Memory B cell (primary cell): Measurements from ENCODE around the gene MTCP1.

Experiments
- ATAC-seq: fragments of 150-1000 bp; cut with Tn5 transposase; 2 replicates; pipeline ENCODE4 v1.10.0; 2021; ENCODE audit warnings: low read depth, mild to moderate bottlenecking, moderate library complexity
- DNase-seq, 2 donors: peaks; one replicate each; pipeline ENCODE4 v3.0.0; 2022; ENCODE audit warnings: low spot score in 2 of 2
- H3K27ac Mint-ChIP-seq: one replicate; pipeline ENCODE4 v1.8.0; 2022; ENCODE audit warnings: mild to moderate bottlenecking, moderate library complexity, mixed read lengths
- H3K27me3 Mint-ChIP-seq: one replicate; pipeline ENCODE4 v1.8.0; 2022; ENCODE audit warnings: mixed read lengths
- H3K36me3 Mint-ChIP-seq: one replicate; pipeline ENCODE4 v1.8.0; 2022; ENCODE audit warnings: mild to moderate bottlenecking, mixed read lengths
- H3K4me1 Mint-ChIP-seq: one replicate; pipeline ENCODE4 v1.8.0; 2022; ENCODE audit warnings: mixed read lengths
- H3K4me3 Mint-ChIP-seq: one replicate; pipeline ENCODE4 v1.8.0; 2022; ENCODE audit warnings: mild to moderate bottlenecking, moderate library complexity, mixed read lengths
- H3K9me3 Mint-ChIP-seq: one replicate; pipeline ENCODE4 v1.8.0; 2022; ENCODE audit warnings: mixed read lengths

The MTCP1 gene

DNA sequence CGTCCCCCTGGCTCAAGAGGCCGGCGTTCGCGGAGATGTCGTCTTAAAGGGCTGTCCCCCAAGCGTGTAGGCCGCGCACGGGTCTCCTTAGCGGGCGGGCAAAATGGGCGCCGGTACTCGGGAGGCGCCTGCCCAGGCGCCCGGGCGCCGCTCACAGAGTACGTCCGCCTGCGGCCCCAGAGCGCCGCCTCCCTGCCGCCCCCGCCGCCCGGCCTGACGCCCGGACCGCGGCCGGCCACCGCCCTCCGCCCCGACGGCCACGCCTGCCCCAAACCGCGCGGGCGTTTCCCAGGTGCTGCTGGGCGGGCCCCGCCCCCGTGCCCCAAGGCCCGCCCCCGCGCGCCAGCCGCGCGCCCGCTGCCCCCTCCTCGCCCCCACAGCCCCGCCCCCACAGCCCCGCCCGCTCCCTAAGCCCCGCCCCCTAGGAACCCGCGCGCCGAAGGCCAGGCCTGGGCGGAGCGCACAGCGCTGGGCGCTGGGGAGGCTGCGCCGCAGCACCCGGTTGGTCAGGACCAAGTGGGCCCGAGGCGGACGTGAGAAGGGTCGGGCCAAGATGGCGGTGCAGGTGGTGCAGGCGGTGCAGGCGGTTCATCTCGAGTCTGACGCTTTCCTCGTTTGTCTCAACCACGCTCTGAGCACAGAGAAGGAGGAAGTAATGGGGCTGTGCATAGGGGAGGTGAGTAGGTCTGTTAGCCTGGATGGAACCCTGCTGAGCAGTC is at the start of gene MTCP1, which contains the start of the genes BRCC3 and CMC4:
MTCP1 (minus strand) TSS at position 162 of the 719 bp plus-strand sequence. CDS start 5,126 bp downstream, outside the sequence.
BRCC3 (plus strand) TSS at position 534 of the 719 bp plus-strand sequence; CDS start at position 554, 20 bp downstream.
CMC4 (minus strand) TSS at position 162 of the 719 bp plus-strand sequence. CDS start 7,113 bp downstream, outside the sequence.
- Mint-ChIP-seq H3K9me3 (no peaks in the 10 kb centered on the region), H3K27me3 (no peaks in the 10 kb centered on the region), H3K36me3 (peaks cover 17% of the 10 kb centered on the region), H3K4me3 (peak within 1 kb of the TSS; percentile 90), H3K4me1 (peaks cover 29% of the 10 kb centered on the region), H3K27ac (peak within 1 kb of the TSS; percentile 93)
- DNase-seq (peak; percentile 65 to 74), ATAC-seq (peak; percentile 77)

- ATAC-seq (no peak), DNase-seq (no peak)
- no peaks in the 10 kb centered on the region for H3K27me3 Mint-ChIP-seq
- no peaks in the 10 kb centered on the region for H3K4me1 Mint-ChIP-seq
- H3K27ac Mint-ChIP-seq: no peak overlapping the region
- no peak overlapping the region for H3K4me3 Mint-ChIP-seq
- H3K36me3 Mint-ChIP-seq: peaks cover 19% of the 10 kb centered on the region
- H3K9me3 Mint-ChIP-seq: no peaks in the 10 kb centered on the region
Measured at GRCh38 chrX:155115174-155115819, 44.4 kb upstream of the MTCP1 start.

- DNase-seq (no peak), ATAC-seq (no peak)
- Mint-ChIP-seq H3K27me3 (no peaks in the 10 kb centered on the region), H3K4me3 (no peak overlapping the region), H3K4me1 (no peaks in the 10 kb centered on the region), H3K27ac (no peak overlapping the region), H3K36me3 (peaks cover 12% of the 10 kb centered on the region), H3K9me3 (no peaks in the 10 kb centered on the region)
Measured at GRCh38 chrX:155113097-155113496, 42.2 kb upstream of the MTCP1 start.

GRCh38 chrX:155112171-155112570 is 41.2 kb upstream of the MTCP1 start:
- DNase-seq (no peak), ATAC-seq (no peak)
- Mint-ChIP-seq H3K27ac (no peak overlapping the region), H3K36me3 (peaks cover 13% of the 10 kb centered on the region), H3K4me3 (no peak overlapping the region), H3K9me3 (no peaks in the 10 kb centered on the region), H3K27me3 (no peaks in the 10 kb centered on the region), H3K4me1 (no peaks in the 10 kb centered on the region)

GRCh38 chrX:155108427-155108826 is 37.5 kb upstream of the MTCP1 start:
- no peaks in the 10 kb centered on the region for H3K27me3 Mint-ChIP-seq
- no peak overlapping the region for H3K27ac Mint-ChIP-seq
- peaks cover 9% of the 10 kb centered on the region for H3K36me3 Mint-ChIP-seq
- DNase-seq (no peak), ATAC-seq (no peak)
- H3K9me3 Mint-ChIP-seq: no peaks in the 10 kb centered on the region
- H3K4me3 Mint-ChIP-seq: no peak overlapping the region
- no peaks in the 10 kb centered on the region for H3K4me1 Mint-ChIP-seq

DNA sequence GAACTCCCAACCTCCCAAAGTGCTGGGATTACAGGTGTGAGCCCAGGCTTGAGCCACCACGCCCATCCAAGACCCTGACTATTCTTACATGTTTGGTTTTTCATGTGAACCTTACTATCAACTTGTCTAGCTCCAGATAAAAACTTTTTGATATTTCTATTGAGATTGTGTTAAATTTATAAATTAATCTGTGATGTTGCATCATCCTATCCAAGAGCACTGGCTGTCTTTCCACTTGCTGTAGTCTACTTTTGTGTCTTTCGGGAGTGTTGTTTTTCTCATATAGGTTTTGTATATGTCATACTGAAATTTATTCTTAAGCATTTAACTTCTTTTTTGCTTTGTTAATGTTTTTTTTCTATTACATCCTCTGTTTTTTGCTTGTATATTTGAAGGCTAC is 35.0 kb upstream of the MTCP1 start:
- no peak for ATAC-seq
- H3K4me1 Mint-ChIP-seq: no peaks in the 10 kb centered on the region
- no peak overlapping the region for H3K27ac Mint-ChIP-seq
- peaks cover 8% of the 10 kb centered on the region for H3K36me3 Mint-ChIP-seq
- H3K4me3 Mint-ChIP-seq: no peak overlapping the region
- H3K27me3 Mint-ChIP-seq: no peaks in the 10 kb centered on the region
- no peak for DNase-seq
- H3K9me3 Mint-ChIP-seq: no peaks in the 10 kb centered on the region

GRCh38 chrX:155094468-155095061 is 23.6 kb upstream of the MTCP1 start:
- no peak overlapping the region for H3K4me3 Mint-ChIP-seq
- no peaks in the 10 kb centered on the region for H3K9me3 Mint-ChIP-seq
- no peaks in the 10 kb centered on the region for H3K4me1 Mint-ChIP-seq
- ATAC-seq (peak; percentile 63), DNase-seq (peak in 1 of 2 donors; percentile 4)
- H3K36me3 Mint-ChIP-seq: peaks cover 10% of the 10 kb centered on the region
- no peak overlapping the region for H3K27ac Mint-ChIP-seq
- H3K27me3 Mint-ChIP-seq: no peaks in the 10 kb centered on the region

DNA sequence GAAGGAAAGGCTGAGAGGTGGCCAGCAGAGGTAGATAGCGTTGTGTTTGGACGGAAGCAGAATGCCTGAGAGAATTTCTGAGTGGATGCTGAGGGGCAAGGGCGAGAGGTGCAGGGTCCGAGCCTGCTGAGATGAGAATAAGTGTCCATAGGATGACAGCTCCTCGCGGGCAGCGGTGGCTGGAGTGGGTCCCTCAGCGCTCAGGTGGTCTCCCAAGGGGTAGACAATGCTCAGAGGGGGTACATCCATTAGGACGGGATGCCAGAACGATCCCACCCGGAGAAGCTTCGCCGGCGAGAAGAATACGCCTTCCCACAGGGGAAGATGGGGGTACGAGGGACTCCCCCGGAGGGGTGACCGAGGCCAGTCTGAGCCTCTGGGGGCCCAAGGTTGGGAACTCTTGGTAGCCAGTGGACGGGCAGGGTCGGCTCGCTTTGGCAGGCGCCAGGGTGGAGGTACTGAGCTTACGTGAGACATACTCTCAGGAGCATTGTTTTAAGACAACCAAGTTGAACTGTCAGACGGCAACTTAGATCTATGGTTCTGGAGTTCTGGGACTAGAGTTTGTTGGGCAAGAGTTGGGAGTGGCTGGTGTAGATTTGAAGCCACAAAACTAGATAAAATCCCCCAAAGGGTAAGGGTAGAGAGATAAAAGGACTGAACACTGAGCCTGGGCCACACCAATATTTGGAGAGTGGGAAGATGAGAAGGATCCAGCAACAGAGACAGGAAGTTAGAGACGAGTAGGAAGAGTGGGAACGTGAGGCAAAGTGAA is 16.2 kb upstream of the MTCP1 start:
- DNase-seq (no peak), ATAC-seq (no peak)
- Mint-ChIP-seq H3K27ac (no peak overlapping the region), H3K36me3 (peaks cover 9% of the 10 kb centered on the region), H3K9me3 (no peaks in the 10 kb centered on the region), H3K4me1 (peaks cover 2% of the 10 kb centered on the region), H3K4me3 (no peak overlapping the region), H3K27me3 (no peaks in the 10 kb centered on the region)

DNA sequence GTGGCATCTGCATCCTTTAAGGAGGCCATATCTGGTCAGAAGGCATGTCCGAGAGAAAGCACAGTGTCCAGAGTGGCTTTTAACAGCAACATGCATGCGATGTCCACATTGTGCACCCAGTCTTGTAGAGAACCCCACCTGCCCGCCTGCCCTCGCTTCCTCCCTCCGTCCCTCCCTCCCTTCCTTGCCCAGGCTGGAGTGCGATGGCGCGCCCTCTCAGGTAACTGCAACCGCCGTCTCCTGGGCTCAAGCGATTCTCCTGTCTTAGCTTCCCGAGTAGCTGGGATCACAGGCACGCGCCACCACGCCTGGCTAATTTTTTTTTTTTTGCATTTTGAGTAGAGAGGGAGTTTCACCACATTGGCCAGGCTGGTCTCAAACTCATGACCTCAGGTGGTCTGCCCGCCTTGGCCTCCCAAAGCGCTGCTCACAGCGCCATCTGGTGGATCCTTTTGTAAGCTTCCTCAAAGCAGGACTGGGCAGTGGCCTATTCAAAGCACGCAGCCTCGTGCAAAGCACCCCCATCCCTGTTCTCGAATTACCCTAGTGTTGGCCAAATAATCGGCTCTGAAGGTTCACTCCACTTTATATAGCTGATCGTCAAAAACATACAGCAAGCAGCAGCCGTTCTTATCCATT is 15.4 kb upstream of the MTCP1 start:
- Mint-ChIP-seq H3K27me3 (no peaks in the 10 kb centered on the region), H3K36me3 (peaks cover 9% of the 10 kb centered on the region), H3K9me3 (no peaks in the 10 kb centered on the region), H3K4me1 (peaks cover 2% of the 10 kb centered on the region), H3K4me3 (no peak overlapping the region), H3K27ac (no peak overlapping the region)
- ATAC-seq (peak; percentile 52), DNase-seq (peak; percentile 20 to 34)

DNA sequence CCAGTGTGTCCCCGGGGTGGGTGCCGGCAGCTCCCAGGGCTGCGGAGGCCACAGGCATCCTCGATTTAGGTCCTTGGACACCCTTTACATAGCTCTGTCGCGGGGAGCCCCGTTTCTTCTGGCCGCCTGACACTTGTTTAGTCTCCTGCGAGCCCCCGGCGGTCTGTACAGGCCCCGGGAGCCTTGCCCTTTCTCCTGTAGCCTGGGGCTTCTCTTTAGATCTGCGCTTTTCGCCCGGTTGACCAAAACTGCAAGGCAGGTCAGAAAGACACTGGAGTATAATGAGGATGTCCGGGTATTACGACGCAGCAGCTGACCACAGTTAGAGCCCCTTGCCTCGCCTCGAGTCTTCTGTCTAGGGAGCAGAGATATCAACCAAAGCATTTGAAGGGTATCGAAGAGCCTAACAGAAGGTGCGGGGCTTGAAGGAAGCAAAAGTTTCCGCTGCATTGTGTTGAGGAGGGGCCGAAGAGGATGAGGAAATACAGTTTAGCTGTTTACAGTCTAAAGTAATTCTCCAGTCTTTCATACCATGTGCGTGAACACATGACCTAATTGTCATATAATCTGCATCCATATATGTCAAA is 851 bp upstream of the MTCP1 start:
- Mint-ChIP-seq H3K27me3 (no peaks in the 10 kb centered on the region), H3K9me3 (no peaks in the 10 kb centered on the region), H3K36me3 (peaks cover 17% of the 10 kb centered on the region), H3K27ac (peak overlapping the region; percentile 93), H3K4me3 (peak overlapping the region; percentile 90), H3K4me1 (peaks cover 29% of the 10 kb centered on the region)
- ATAC-seq (no peak), DNase-seq (no peak)

DNA sequence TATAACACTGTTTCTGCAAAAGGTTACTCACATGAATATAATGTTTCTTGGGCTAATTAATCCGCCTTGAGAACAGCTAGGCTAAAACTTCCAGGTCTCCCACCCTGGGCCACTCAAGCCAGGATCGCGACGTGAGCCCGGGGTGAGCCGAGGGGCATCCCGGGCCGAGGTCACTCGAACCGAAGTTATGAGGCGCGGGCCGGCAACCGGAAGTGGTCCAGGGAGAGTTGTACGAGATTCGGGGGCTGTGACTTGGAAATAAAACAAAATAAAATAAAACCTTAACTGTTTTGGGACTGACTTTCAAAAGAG is 317 bp downstream of the MTCP1 start:
- Mint-ChIP-seq H3K27me3 (no peaks in the 10 kb centered on the region), H3K4me3 (peak overlapping the region; percentile 81), H3K27ac (peak overlapping the region; percentile 93), H3K36me3 (peaks cover 15% of the 10 kb centered on the region), H3K9me3 (no peaks in the 10 kb centered on the region), H3K4me1 (peaks cover 29% of the 10 kb centered on the region)
- ATAC-seq (no peak), DNase-seq (no peak)

GRCh38 chrX:155070038-155070437 is 898 bp downstream of the MTCP1 start:
- Mint-ChIP-seq H3K36me3 (peaks cover 10% of the 10 kb centered on the region), H3K4me1 (peaks cover 24% of the 10 kb centered on the region), H3K27ac (peak overlapping the region; percentile 93), H3K4me3 (peak overlapping the region; percentile 81), H3K27me3 (no peaks in the 10 kb centered on the region), H3K9me3 (no peaks in the 10 kb centered on the region)
- ATAC-seq (no peak), DNase-seq (no peak)

DNA sequence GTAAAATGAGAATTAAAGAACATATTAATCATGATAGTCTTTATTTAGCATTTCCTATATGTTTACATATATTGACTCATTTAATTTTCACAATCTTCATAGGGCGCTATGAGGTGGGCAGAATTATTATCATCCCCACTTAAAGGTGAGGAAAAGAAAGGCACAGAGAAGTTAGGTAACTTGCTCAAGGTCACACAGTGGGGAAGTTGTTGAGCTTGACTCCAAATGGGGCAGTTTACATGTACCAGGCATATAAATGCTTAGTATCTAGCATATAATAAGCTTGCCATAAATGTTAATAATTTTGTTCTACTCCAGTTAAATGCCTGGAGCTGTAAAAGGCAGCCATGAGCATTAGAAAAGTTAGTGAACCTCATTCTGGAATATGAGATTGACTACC is 1.5 kb downstream of the MTCP1 start:
- H3K4me1 Mint-ChIP-seq: peaks cover 23% of the 10 kb centered on the region
- peaks cover 10% of the 10 kb centered on the region for H3K36me3 Mint-ChIP-seq
- H3K27me3 Mint-ChIP-seq: no peaks in the 10 kb centered on the region
- H3K27ac Mint-ChIP-seq: no peak overlapping the region
- DNase-seq: no peak
- H3K4me3 Mint-ChIP-seq: no peak overlapping the region
- no peak for ATAC-seq
- H3K9me3 Mint-ChIP-seq: no peaks in the 10 kb centered on the region
